Caco-2 (cell line): ENCODE results near the gene AHRR. TPM values are rescaled to one million over a fixed set of nuclear protein-coding genes. Genes with fewer than 3 reads are reported as not detected.

Experiments
- BruUV-seq: library from RNA; stranded (reverse); fragments of 400-500 nt; replicated peaks from 2 replicates; lab custom pipeline; 2021; lab: Mats Ljungman, UMichigan
- CTCF ChIA-PET: fragments of 300-600 bp; sonication (Branson Sonifier 250); formaldehyde crosslinking; loops from one replicate; lab custom pipeline; 2022; ENCODE audit warnings: antibody characterized with exemption; lab: Charles Lee
- POLR2A ChIA-PET: fragments of 300-600 bp; sonication (Branson Sonifier 250); formaldehyde crosslinking; loops from one replicate; lab custom pipeline; 2022; ENCODE audit warnings: antibody characterized with exemption; lab: Charles Lee
- DNase-seq, 2 experiments: peaks; one replicate each; pipeline versions ENCODE4 v3.0.0 to v3.0.0-alpha.2; 2020 to 2022
- H3K27me3 ChIP-seq: replicated peaks from 2 replicates; pipeline ENCODE4 v1.6.0; 2011; ENCODE audit warnings: low read length; ENCODE audit not compliant: control insufficient read depth, insufficient read depth
- H3K36me3 ChIP-seq: 2 replicates; pipeline ENCODE4 v1.5.1; 2011; ENCODE audit warnings: low read length; ENCODE audit not compliant: control insufficient read depth, insufficient read depth
- H3K4me1 ChIP-seq: fragments of 250-450 bp; sonication (Bioruptor Pico); 2 replicates; pipeline ENCODE4 v1.5.1; 2020; ENCODE audit warnings: mild to moderate bottlenecking
- H3K4me3 ChIP-seq: 2 replicates; pipeline ENCODE4 v1.5.1; 2011; ENCODE audit warnings: low read depth, mild to moderate bottlenecking, control low read depth, low read length
- H3K9me3 ChIP-seq: fragments of 250-450 bp; sonication (Bioruptor Pico); 2 replicates; pipeline ENCODE4 v1.5.1; 2020; ENCODE audit warnings: mild to moderate bottlenecking, moderate library complexity
- H3K27ac Mint-ChIP-seq: one replicate; pipeline ENCODE4 v1.8.0; 2022; ENCODE audit warnings: mixed read lengths; ENCODE audit not compliant: unreplicated experiment
- H3K27me3 Mint-ChIP-seq: one replicate; pipeline ENCODE4 v1.8.0; 2022; ENCODE audit warnings: mixed read lengths; ENCODE audit not compliant: insufficient read depth, unreplicated experiment
- H3K36me3 Mint-ChIP-seq: one replicate; pipeline ENCODE4 v1.8.0; 2022; ENCODE audit warnings: mild to moderate bottlenecking, mixed read lengths; ENCODE audit not compliant: insufficient read depth, unreplicated experiment
- H3K4me1 Mint-ChIP-seq: one replicate; pipeline ENCODE4 v1.8.0; 2022; ENCODE audit warnings: low read depth, mixed read lengths; ENCODE audit not compliant: unreplicated experiment
- H3K4me3 Mint-ChIP-seq: one replicate; pipeline ENCODE4 v1.8.0; 2022; ENCODE audit warnings: mild to moderate bottlenecking, moderate library complexity, mixed read lengths; ENCODE audit not compliant: unreplicated experiment
- H3K9me3 Mint-ChIP-seq: one replicate; pipeline ENCODE4 v1.8.0; 2022; ENCODE audit warnings: mixed read lengths; ENCODE audit not compliant: unreplicated experiment
- intact Hi-C: fragments of 100-400 bp; cut with micrococcal nuclease; formaldehyde crosslinking; loops from one replicate; pipeline ENCODE4 v1.10.0; 2022; ENCODE audit not compliant: unreplicated experiment
- total RNA-seq: library from RNA; stranded (reverse); gene quantifications from 2 replicates; pipeline ENCODE4 v1.2.3, GENCODE V29; 2022
- TF ChIP-seq, protein P1 (sequence below), 2 experiments: fragments of 200-600 bp in 1 of 2; IDR thresholded peaks; 1 replicate in 1 of 2; 2 replicates in 1 of 2; pipeline versions ENCODE4 v1.5.1 to v1.8.0; 2011 to 2022; ENCODE audit warnings: antibody characterized with exemption in 1 of 2, control low read depth in 1 of 2, inconsistent platforms in 1 of 2, low read depth in 1 of 2, low read length in 1 of 2, mild to moderate bottlenecking in 1 of 2, moderate library complexity in 1 of 2; ENCODE audit not compliant: insufficient read depth in 1 of 2, severe bottlenecking in 1 of 2, unreplicated experiment in 1 of 2

The AHRR gene
- total RNA-seq, 1 experiment from 2014 or later = 1.1 TPM

DNA sequence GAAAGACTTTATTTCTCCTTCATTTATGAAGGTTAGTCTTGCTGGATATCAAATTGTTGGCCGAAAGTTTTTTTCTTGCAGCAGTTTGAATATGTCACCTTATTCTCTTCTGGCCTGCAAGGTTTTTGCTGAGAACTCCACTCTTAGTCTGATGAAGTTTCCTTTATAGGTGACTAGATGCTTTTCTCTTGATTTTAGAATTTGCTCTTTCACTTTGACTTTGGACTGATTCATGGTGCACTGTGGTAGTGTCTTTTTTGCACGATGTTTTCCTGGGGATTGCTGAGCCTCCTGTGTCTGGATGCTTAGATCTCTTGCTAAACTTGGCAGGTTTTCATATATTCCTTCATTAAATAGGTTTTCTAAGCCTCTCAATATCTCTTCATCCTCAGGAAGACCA is 12.4 kb downstream of the AHRR start:
- no peaks in the 10 kb centered on the region for H3K36me3 ChIP-seq
- no peak for DNase-seq
- H3K4me1 ChIP-seq = no peaks in the 10 kb centered on the region
- Mint-ChIP-seq H3K4me1 (no peaks in the 10 kb centered on the region), H3K27ac (no peak overlapping the region), H3K9me3 (no peaks in the 10 kb centered on the region), H3K27me3 (peaks cover 14% of the 10 kb centered on the region), H3K4me3 (no peak overlapping the region), H3K36me3 (no peaks in the 10 kb centered on the region)
- TF ChIP-seq, protein P1, sequence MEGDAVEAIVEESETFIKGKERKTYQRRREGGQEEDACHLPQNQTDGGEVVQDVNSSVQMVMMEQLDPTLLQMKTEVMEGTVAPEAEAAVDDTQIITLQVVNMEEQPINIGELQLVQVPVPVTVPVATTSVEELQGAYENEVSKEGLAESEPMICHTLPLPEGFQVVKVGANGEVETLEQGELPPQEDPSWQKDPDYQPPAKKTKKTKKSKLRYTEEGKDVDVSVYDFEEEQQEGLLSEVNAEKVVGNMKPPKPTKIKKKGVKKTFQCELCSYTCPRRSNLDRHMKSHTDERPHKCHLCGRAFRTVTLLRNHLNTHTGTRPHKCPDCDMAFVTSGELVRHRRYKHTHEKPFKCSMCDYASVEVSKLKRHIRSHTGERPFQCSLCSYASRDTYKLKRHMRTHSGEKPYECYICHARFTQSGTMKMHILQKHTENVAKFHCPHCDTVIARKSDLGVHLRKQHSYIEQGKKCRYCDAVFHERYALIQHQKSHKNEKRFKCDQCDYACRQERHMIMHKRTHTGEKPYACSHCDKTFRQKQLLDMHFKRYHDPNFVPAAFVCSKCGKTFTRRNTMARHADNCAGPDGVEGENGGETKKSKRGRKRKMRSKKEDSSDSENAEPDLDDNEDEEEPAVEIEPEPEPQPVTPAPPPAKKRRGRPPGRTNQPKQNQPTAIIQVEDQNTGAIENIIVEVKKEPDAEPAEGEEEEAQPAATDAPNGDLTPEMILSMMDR (IDR thresholded peaks at IDR 0.05; ENCODE audit: insufficient read depth in 1 of 2, low read depth in 1 of 2, low read length in 1 of 2, severe bottlenecking in 1 of 2, unreplicated experiment in 1 of 2) = no peak
- CTCF ChIA-PET = no interaction called here
- intact Hi-C loops = no loop called here
- no TSS peak for BruUV-seq
- POLR2A ChIA-PET = no interaction called here
- no peak overlapping the region for H3K4me3 ChIP-seq
- no peaks in the 10 kb centered on the region for H3K27me3 ChIP-seq
- H3K9me3 ChIP-seq = no peaks in the 10 kb centered on the region

DNA sequence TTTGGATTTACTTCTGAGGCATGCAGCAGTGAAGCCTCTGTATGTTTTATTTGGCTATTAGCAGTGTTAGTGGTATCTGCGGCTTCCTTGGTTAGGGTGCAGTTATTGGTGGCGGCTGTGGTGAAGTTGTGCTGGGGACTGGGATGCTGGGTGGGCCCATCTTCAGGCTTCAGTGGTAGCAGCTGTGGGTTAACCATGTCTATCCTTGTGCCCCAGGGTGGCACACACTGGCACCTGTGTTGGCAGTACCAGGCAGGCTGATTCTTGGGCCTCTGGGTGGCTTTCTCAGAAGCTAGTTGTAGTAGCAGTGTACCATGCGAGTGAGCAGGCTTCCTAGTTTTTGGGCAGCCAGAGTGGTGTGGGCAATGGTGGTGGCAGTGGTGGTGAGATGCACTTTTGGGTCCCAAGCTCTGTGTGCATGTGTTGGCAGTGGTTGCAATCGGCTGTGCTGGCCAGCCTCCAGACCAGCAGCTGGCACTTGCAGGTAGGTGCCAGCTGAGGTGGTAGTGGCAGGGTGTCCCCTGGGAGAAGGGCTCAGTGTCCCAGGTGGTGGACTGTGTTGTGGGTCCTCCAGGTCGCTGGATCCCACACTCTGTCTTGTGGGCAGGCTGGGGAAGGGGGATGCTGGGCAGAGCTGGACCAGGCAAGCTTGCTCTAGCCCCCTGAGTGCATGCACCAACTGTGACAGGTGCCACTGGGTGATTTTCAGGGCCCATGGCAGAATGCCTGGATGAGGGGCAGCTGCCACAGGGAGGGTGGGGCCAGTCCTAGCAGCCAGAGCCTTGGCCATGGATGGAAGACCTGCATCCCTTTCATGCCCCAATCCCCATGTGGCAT is 13.6 kb downstream of the AHRR start:
- no peaks in the 10 kb centered on the region for H3K4me1 ChIP-seq
- TF ChIP-seq, protein P1 (IDR thresholded peaks at IDR 0.05; ENCODE audit: insufficient read depth in 1 of 2, low read depth in 1 of 2, low read length in 1 of 2, severe bottlenecking in 1 of 2, unreplicated experiment in 1 of 2) = no peak
- Mint-ChIP-seq H3K27me3 (peaks cover 14% of the 10 kb centered on the region), H3K36me3 (no peaks in the 10 kb centered on the region), H3K27ac (no peak overlapping the region), H3K9me3 (no peaks in the 10 kb centered on the region), H3K4me1 (no peaks in the 10 kb centered on the region), H3K4me3 (no peak overlapping the region)
- intact Hi-C loops = no loop called here
- ChIA-PET POLR2A (no interaction called here), CTCF (no interaction called here)
- BruUV-seq = no TSS peak
- DNase-seq = no peak
- no peaks in the 10 kb centered on the region for H3K9me3 ChIP-seq
- no peaks in the 10 kb centered on the region for H3K27me3 ChIP-seq
- no peak overlapping the region for H3K4me3 ChIP-seq
- H3K36me3 ChIP-seq = no peaks in the 10 kb centered on the region

DNA sequence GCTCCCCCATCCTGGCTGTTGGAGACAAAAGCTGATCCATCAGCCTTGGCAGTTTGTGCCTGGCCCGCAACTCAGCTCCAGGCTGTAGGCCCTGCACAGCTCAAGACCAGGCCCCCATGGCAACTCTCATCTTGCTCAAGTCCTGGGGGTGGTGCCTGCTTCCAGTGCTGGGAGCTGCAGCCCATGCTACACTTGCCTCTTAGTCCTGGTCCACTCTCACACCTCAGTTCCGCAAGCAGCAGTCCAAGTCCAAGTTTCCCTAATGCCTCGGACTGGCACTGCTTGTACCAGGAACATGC is 14.2 kb downstream of the AHRR start:
- no peak for DNase-seq

More for the DNA sequence above, 14.2 kb downstream of the AHRR start:
- intact Hi-C loops = no loop called here
- no peak overlapping the region for H3K4me3 Mint-ChIP-seq
- H3K9me3 Mint-ChIP-seq = no peaks in the 10 kb centered on the region
- H3K27me3 ChIP-seq = no peaks in the 10 kb centered on the region
- no TSS peak for BruUV-seq
- no peaks in the 10 kb centered on the region for H3K36me3 ChIP-seq
- peaks cover 14% of the 10 kb centered on the region for H3K27me3 Mint-ChIP-seq
- TF ChIP-seq, protein P1 (IDR thresholded peaks at IDR 0.05; ENCODE audit: insufficient read depth in 1 of 2, low read depth in 1 of 2, low read length in 1 of 2, severe bottlenecking in 1 of 2, unreplicated experiment in 1 of 2) = no peak
- ChIA-PET CTCF (no interaction called here), POLR2A (no interaction called here)
- no peaks in the 10 kb centered on the region for H3K4me1 Mint-ChIP-seq
- no peaks in the 10 kb centered on the region for H3K4me1 ChIP-seq
- H3K27ac Mint-ChIP-seq = no peak overlapping the region
- H3K36me3 Mint-ChIP-seq = no peaks in the 10 kb centered on the region
- no peak overlapping the region for H3K4me3 ChIP-seq
- H3K9me3 ChIP-seq = no peaks in the 10 kb centered on the region
